Right lobe of liver (tissue), 6 donors: ENCODE data around the gene GAB1. TPM values are rescaled to one million over a fixed set of nuclear protein-coding genes. Genes with fewer than 3 reads are reported as not detected.

ENCODE experiments used
- ATAC-seq, 4 donors: fragments of 200-7000 bp; cut with Tn5 transposase; one replicate each; pipeline ENCODE4 v1.9.1; 2020; ENCODE audit warnings: mild to moderate bottlenecking in 4 of 4, moderate library complexity in 4 of 4
- DNase-seq, 3 donors: peaks; one replicate each; pipeline ENCODE4 v3.0.0-alpha.2; 2020
- H3K27ac ChIP-seq, 3 donors: fragments of 200-600 bp; one replicate each; pipeline ENCODE4 v1.8.0; 2022
- H3K27me3 ChIP-seq, 2 donors: fragments of 200-600 bp; one replicate each; pipeline ENCODE4 v1.8.0; 2022
- H3K36me3 ChIP-seq, 4 donors: fragments of 200-600 bp; sonication (generic) in 1 of 4; one replicate each; pipeline versions ENCODE4 v1.5.1 to v1.8.0; 2017 to 2022; ENCODE audit warnings: control low read depth in 1 of 4
- H3K4me1 ChIP-seq, 4 donors: fragments of 200-600 bp; sonication (generic) in 1 of 4; one replicate each; pipeline versions ENCODE4 v1.5.1 to v1.8.0; 2017 to 2022; ENCODE audit warnings: control low read depth in 1 of 4
- H3K4me3 ChIP-seq, 3 donors: fragments of 200-600 bp; one replicate each; pipeline ENCODE4 v1.8.0; 2022
- H3K9me3 ChIP-seq, 4 donors: fragments of 200-600 bp; sonication (generic) in 1 of 4; one replicate each; pipeline versions ENCODE4 v1.5.1 to v1.8.0; 2017 to 2022; ENCODE audit warnings: control low read depth in 1 of 4
- POLR2A ChIP-seq: fragments of 450-650 bp; IDR thresholded peaks from one replicate; pipeline ENCODE4 v1.6.1; 2017; ENCODE audit warnings: antibody characterized with exemption, mild to moderate bottlenecking
- WGBS: methylation state at CpG from one replicate; pipeline ENCODE4 v1.1.6; 2018; ENCODE audit warnings: low coverage, low lambda C conversion rate; ENCODE audit not compliant: insufficient coverage; ENCODE audit errors: missing lambda C conversion rate; 5-methylcytosine and 5-hydroxymethylcytosine counted together
- intact Hi-C, 2 donors: fragments of 100-400 bp; cut with DNase I; formaldehyde crosslinking; loops; one replicate each; pipeline versions ENCODE4 v1.11.2 to v1.14.1; 2022
- total RNA-seq, 6 experiments: library from RNA; depleted of rRNA in 2 of 6; stranded (reverse); fragments of >200 nt in 2 of 6; fragmentation: NEBNext Ultra II Directional in 3 of 6; extraction: Animal tissue kit (Norgen Biotek cat#: 25700) in 3 of 6; gene quantifications; one replicate each; pipeline versions ENCODE4 v1.1.0 to v1.2.4, GENCODE V29; 2016 to 2023
- TF ChIP-seq, protein P1 (sequence below), 4 donors: fragments of 200-600 bp in 3 of 4; fragments of 450-650 bp in 1 of 4; IDR thresholded peaks; one replicate each; pipeline versions ENCODE4 v1.5.1 to v1.8.0; 2016 to 2022; ENCODE audit warnings: antibody characterized with exemption in 4 of 4, mild to moderate bottlenecking in 2 of 4
- donor health status: DM: no; HTN: yes; CAD: no.
- donor health status: DM: no; HTN: no; CAD: no.
- donor health status: DM: no; HTN: no; CAD: no.
- donor health status: DM: no; HTN: yes; CAD: no.
- donor health status: DM: no; HTN: yes; CAD: no.

Gene GAB1
- total RNA-seq, 6 experiments from 2014 or later: 7.0 to 13.0 (median 9.7) TPM

- intact Hi-C loops: no loop called here
- Histone ChIP-seq H3K36me3 (no peaks in the 10 kb centered on the region), H3K9me3 (no peaks in the 10 kb centered on the region), H3K4me1 (no peaks in the 10 kb centered on the region), H3K4me3 (no peak overlapping the region), H3K27me3 (no peaks in the 10 kb centered on the region), H3K27ac (no peak overlapping the region)
- ATAC-seq: peak in 1 of 4 donors; percentile 24
- TF ChIP-seq POLR2A: no peak
- TF ChIP-seq, protein P1, sequence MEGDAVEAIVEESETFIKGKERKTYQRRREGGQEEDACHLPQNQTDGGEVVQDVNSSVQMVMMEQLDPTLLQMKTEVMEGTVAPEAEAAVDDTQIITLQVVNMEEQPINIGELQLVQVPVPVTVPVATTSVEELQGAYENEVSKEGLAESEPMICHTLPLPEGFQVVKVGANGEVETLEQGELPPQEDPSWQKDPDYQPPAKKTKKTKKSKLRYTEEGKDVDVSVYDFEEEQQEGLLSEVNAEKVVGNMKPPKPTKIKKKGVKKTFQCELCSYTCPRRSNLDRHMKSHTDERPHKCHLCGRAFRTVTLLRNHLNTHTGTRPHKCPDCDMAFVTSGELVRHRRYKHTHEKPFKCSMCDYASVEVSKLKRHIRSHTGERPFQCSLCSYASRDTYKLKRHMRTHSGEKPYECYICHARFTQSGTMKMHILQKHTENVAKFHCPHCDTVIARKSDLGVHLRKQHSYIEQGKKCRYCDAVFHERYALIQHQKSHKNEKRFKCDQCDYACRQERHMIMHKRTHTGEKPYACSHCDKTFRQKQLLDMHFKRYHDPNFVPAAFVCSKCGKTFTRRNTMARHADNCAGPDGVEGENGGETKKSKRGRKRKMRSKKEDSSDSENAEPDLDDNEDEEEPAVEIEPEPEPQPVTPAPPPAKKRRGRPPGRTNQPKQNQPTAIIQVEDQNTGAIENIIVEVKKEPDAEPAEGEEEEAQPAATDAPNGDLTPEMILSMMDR (IDR thresholded peaks at IDR 0.05): no peak
- WGBS: 71% methylated on average over 4 of the region's 4 CpGs
- DNase-seq: no peak
These were observed 105.0 kb downstream of the GAB1 start for GRCh38 chr4:143441678-143442077.

DNA sequence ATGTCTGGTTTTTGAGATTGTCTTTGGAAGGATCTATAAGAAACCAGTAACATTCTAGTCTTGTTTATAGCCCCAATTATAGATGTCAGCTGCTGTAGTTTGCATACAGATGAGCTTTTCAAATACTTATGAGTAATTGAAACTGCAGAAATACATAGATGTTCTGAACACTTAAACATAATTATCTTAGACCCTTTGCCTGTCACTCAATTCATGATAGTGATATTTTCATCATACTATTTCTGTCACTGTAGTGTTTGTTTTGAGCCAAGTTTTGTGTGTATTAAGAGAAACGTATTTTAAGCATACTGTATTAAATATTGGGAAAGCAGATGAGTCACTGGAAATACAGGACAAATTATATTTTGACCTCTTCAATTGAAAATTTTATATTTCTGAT, 107.1 kb downstream of the GAB1 start:
- ATAC-seq: no peak
- Histone ChIP-seq H3K27ac (no peak overlapping the region), H3K36me3 (no peaks in the 10 kb centered on the region), H3K4me1 (no peaks in the 10 kb centered on the region), H3K4me3 (no peak overlapping the region), H3K9me3 (no peaks in the 10 kb centered on the region), H3K27me3 (no peaks in the 10 kb centered on the region)
- WGBS: 33% methylated on average over 1 of the region's 1 CpG
- intact Hi-C loops: no loop called here
- TF ChIP-seq, protein P1 (IDR thresholded peaks at IDR 0.05): no peak
- no peak for TF ChIP-seq POLR2A
- no peak for DNase-seq

- H3K36me3 ChIP-seq: no peaks in the 10 kb centered on the region
- H3K4me3 ChIP-seq: no peak overlapping the region
- no peaks in the 10 kb centered on the region for H3K4me1 ChIP-seq
- intact Hi-C loops: no loop called here
- ATAC-seq (no peak), DNase-seq (no peak)
- WGBS: 74% methylated on average over 4 of the region's 4 CpGs
- no peaks in the 10 kb centered on the region for H3K9me3 ChIP-seq
- TF ChIP-seq POLR2A: no peak
- TF ChIP-seq, protein P1 (IDR thresholded peaks at IDR 0.05): no peak
- H3K27ac ChIP-seq: no peak overlapping the region
- H3K27me3 ChIP-seq: no peaks in the 10 kb centered on the region
These were observed 114.5 kb downstream of the GAB1 start for GRCh38 chr4:143451186-143451585.

DNA sequence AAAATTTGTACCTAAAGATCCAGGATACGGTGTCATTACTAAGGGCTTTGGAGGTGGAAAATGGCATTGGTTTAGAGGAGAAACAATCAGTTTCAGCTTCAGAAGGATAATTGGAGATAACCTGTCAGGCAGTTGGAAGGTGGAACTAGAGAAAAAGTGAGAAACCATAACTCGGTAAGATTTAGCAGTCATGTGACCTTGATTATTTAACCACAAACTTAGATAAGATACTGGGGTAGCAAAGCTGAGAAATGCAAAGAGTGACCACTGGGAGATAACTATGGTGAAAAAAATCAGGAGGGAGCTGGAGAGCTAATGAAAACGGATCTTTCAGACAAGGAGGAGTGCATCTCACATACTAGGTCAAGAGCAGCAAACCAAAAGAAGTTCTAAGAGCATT, 118.5 kb downstream of the GAB1 start:
- Histone ChIP-seq H3K4me3 (no peak overlapping the region), H3K9me3 (no peaks in the 10 kb centered on the region), H3K27ac (no peak overlapping the region), H3K36me3 (peaks cover 0 to 3% (median under 1%) of the 10 kb centered on the region in 4 donors), H3K27me3 (no peaks in the 10 kb centered on the region), H3K4me1 (no peaks in the 10 kb centered on the region)
- intact Hi-C loops: no loop called here
- TF ChIP-seq, protein P1 (IDR thresholded peaks at IDR 0.05): no peak
- TF ChIP-seq POLR2A: no peak
- ATAC-seq (no peak), DNase-seq (no peak)
- WGBS: 79% methylated on average over 3 of the region's 3 CpGs

DNA sequence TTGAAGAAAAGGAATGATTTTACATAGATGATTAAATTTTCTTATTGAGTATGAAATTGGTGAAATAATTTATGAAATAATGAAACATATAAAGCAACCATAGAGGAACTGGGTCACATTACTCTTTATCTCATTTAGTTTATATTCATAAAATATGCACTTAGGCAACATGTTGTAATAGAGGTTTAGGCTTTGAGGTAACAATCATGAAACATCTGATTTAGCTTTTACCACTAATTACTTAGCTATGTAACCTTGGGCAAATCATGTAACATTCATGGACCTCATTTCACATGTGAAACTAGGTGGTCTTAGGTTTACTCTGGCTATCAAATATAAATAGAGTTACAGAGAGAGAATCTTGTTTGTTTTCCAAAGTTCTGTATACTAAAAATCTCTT, 122.3 kb downstream of the GAB1 start:
- Histone ChIP-seq H3K9me3 (no peaks in the 10 kb centered on the region), H3K27ac (no peak overlapping the region), H3K36me3 (peaks cover 0 to 14% (median 5%) of the 10 kb centered on the region in 4 donors), H3K4me3 (no peak overlapping the region), H3K27me3 (no peaks in the 10 kb centered on the region), H3K4me1 (no peaks in the 10 kb centered on the region)
- intact Hi-C loops: no loop called here
- TF ChIP-seq, protein P1 (IDR thresholded peaks at IDR 0.05): no peak
- TF ChIP-seq POLR2A: no peak
- DNase-seq (no peak), ATAC-seq (no peak)
